ENCODE results near the gene WFDC12. TPM values are rescaled to one million over a fixed set of nuclear protein-coding genes. Genes with fewer than 3 reads are reported as not detected.

The WFDC12 gene
- total RNA-seq, 1 donor from 2014 or later = not detected

- TF ChIP-seq CTCF (IDR thresholded peaks at IDR 0.05; ENCODE audit: borderline replicate concordance) = peak; percentile 76
- H3K4me1 ChIP-seq = peaks cover 15% of the 10 kb centered on the region
- no peak overlapping the region for H3K4me3 ChIP-seq
- intact Hi-C loops (cut with micrococcal nuclease) = no loop called here
- peaks cover 51% of the 10 kb centered on the region for H3K27me3 ChIP-seq (ENCODE audit: low read depth)
- H3K36me3 ChIP-seq = no peaks in the 10 kb centered on the region
- no peaks in the 10 kb centered on the region for H3K9me3 ChIP-seq (replicated peaks)
- no peak for DNase-seq
- no peak overlapping the region for H3K27ac ChIP-seq (replicated peaks)
Measured at GRCh38 chr20:45095805-45096238, 28.4 kb downstream of the WFDC12 start.

DNA sequence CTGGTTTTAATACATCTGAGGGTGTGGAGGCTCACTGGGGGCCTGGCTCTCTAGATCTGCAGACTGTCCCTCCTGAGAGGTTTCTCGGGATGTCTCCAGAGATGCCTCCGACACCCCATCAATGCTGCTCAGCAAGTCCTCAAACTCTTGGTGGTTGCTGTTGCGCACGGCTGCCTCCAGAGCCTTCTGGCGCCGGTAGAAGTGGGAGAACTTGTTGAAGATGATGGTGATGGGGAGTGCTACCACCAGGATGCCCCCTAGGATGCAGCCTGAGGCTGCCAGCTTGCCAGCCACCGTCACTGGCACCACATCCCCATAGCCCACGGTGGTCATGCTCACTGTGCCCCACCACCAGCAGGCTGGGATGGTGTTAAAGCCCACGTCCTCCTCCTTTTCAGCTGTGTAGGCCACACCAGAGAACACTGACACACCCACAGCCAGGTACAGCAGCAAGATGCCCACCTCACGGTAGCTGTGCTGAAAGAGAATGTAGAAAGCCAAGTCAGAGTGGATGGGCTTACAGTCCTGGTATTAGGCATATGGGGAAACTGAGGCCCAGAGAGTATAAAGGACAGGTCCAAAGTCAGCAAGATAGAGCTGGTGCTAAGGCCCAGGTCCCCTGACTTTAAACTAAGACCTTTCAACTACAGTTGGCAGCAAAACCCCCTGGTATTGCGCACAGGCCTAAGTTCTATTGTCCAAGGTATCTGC is 29.2 kb downstream of the WFDC12 start:
- no peak for DNase-seq
- Histone ChIP-seq H3K9me3 (replicated peaks) (no peaks in the 10 kb centered on the region), H3K36me3 (no peaks in the 10 kb centered on the region), H3K27ac (replicated peaks) (no peak overlapping the region), H3K4me1 (peaks cover 11% of the 10 kb centered on the region), H3K27me3 (ENCODE audit: low read depth) (peaks cover 42% of the 10 kb centered on the region), H3K4me3 (no peak overlapping the region)
- TF ChIP-seq CTCF (IDR thresholded peaks at IDR 0.05; ENCODE audit: borderline replicate concordance) = no peak
- intact Hi-C loops (cut with micrococcal nuclease) = loop anchor here (5.0 kb wide), 1 partner anchor 83 kb away; no protein-coding TSS in a partner anchor

DNA sequence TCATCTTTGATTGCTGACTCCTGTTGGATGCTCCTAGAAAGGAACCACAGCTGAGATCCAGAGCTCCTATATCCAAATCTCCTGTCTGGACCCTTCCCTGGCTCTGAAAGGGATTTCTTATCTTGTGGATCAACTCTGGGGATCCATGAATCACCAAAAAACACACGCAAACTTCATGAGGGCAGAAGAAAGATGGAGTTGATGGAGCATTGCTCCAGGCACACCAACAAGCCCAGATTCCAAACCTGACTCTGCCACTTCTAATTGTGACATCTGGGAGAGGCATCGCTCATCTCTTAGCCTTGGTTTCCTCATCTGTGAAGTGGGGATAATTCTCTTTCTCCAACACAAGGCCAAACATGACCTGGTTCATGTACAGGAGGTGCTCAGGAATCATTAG is 30.1 kb downstream of the WFDC12 start:
- peaks cover 34% of the 10 kb centered on the region for H3K27me3 ChIP-seq (ENCODE audit: low read depth)
- no peak for DNase-seq
- intact Hi-C loops (cut with micrococcal nuclease) = loop anchor here (5.0 kb wide), 1 partner anchor 82 kb away; no protein-coding TSS in a partner anchor

DNA sequence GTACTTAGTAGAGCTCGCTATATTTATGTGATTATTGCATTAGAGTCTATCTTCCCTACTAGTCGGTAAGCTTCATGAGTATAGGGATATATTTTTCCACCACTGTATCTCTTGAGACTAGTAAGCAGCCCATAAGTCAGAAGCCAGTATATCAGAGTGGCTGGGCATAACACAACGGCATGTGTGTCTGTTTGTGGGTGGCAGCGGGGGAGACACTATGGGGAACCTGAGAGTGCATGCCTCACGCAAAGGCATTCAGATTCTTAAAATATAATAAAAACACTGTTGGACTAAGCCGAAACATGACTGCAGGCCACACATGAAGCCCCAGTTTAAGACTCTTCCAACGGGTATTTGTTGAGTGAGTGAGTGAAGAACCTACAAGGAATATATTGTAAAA is 31.4 kb downstream of the WFDC12 start:
- H3K27ac ChIP-seq (replicated peaks) = no peak overlapping the region
- H3K4me3 ChIP-seq = no peak overlapping the region
- no peaks in the 10 kb centered on the region for H3K36me3 ChIP-seq
- peaks cover 21% of the 10 kb centered on the region for H3K27me3 ChIP-seq (ENCODE audit: low read depth)
- TF ChIP-seq CTCF (IDR thresholded peaks at IDR 0.05; ENCODE audit: borderline replicate concordance) = no peak
- intact Hi-C loops (cut with micrococcal nuclease) = loop anchor here (5.0 kb wide), 1 partner anchor 81 kb away; no protein-coding TSS in a partner anchor
- DNase-seq = no peak
- peaks cover 8% of the 10 kb centered on the region for H3K4me1 ChIP-seq
- no peaks in the 10 kb centered on the region for H3K9me3 ChIP-seq (replicated peaks)

More for the DNA sequence above, 30.1 kb downstream of the WFDC12 start:
- no peak overlapping the region for H3K4me3 ChIP-seq
- H3K9me3 ChIP-seq (replicated peaks) = no peaks in the 10 kb centered on the region
- H3K27ac ChIP-seq (replicated peaks) = no peak overlapping the region
- no peaks in the 10 kb centered on the region for H3K36me3 ChIP-seq
- TF ChIP-seq CTCF (IDR thresholded peaks at IDR 0.05; ENCODE audit: borderline replicate concordance) = no peak
- H3K4me1 ChIP-seq = peaks cover 11% of the 10 kb centered on the region

DNA sequence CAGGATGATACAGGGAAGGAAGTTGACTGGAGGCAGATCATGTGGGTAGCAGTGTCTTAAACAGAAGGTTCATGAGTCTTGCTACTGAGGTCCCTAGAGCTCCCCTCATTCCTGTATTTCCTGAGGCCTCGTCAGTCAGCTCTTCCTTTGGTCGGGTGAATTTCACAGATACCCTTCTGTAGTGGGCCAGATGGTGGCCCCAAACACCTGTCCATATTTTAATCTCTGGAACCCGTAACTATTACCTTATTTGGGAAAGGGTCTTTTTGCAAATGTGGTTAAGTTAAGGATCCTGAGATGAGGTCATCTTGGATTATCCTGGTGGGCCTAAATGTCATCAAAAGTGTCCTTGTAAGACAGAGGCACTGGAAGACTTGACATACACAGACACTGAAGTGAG is 32.9 kb downstream of the WFDC12 start:
- intact Hi-C loops (cut with micrococcal nuclease) = loop anchor here (5.0 kb wide), 1 partner anchor 79 kb away; no protein-coding TSS in a partner anchor
- Histone ChIP-seq H3K4me3 (no peak overlapping the region), H3K4me1 (peaks cover 3% of the 10 kb centered on the region), H3K9me3 (replicated peaks) (no peaks in the 10 kb centered on the region), H3K36me3 (no peaks in the 10 kb centered on the region), H3K27me3 (ENCODE audit: low read depth) (peaks cover 6% of the 10 kb centered on the region), H3K27ac (replicated peaks) (no peak overlapping the region)
- no peak for DNase-seq
- TF ChIP-seq CTCF (IDR thresholded peaks at IDR 0.05; ENCODE audit: borderline replicate concordance) = no peak

Measured in left ventricle myocardium inferior (tissue), 1 donor.